ENCODE data around the gene MOB3B.

MOB3B gene

DNA sequence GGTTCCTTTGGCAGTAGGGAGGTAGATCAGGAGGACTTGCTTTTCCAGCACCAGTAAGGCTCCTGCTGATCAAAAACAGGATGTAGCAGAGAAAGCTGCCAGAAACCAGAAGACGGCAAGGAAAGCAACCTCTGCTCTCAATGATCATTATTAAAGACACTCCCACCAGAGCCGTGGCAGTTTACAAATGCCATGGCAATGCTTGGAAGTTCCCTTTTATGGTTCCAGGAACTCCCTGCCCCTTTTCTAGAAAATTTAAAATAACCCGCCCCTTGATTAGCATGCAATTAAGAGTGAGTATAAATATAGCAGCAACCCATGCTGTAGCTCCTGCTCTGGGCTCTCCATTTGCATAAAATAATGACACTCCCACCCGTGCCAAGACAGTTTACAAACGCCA lies 248.8 kb downstream of the MOB3B start:
- TF ChIP-seq, protein P1, sequence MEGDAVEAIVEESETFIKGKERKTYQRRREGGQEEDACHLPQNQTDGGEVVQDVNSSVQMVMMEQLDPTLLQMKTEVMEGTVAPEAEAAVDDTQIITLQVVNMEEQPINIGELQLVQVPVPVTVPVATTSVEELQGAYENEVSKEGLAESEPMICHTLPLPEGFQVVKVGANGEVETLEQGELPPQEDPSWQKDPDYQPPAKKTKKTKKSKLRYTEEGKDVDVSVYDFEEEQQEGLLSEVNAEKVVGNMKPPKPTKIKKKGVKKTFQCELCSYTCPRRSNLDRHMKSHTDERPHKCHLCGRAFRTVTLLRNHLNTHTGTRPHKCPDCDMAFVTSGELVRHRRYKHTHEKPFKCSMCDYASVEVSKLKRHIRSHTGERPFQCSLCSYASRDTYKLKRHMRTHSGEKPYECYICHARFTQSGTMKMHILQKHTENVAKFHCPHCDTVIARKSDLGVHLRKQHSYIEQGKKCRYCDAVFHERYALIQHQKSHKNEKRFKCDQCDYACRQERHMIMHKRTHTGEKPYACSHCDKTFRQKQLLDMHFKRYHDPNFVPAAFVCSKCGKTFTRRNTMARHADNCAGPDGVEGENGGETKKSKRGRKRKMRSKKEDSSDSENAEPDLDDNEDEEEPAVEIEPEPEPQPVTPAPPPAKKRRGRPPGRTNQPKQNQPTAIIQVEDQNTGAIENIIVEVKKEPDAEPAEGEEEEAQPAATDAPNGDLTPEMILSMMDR (conservative IDR thresholded peaks at IDR 0.05): no peak
- no peak overlapping the region for H3K27ac ChIP-seq

DNA sequence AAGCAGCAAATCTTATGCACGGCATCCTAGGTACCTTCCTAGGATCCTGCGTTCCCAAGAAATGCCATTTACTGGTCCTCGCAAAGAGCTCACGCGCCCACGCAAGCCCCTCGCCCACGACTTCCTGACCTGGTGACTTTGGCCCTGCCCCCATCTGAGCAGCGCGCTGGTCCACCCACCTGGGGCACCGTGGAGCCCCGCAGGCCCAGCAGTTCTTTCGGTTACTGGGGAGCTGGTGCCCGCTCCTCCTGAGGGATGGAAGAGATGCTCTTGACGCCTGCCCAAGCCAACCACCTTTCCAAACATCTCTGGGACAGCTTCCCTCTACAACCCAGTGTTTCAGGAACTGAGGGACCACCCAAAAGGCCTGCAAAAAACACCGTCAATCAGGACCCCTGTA lies 249.4 kb downstream of the MOB3B start:
- TF ChIP-seq, protein P1 (conservative IDR thresholded peaks at IDR 0.05): no peak
- H3K27ac ChIP-seq: no peak overlapping the region

DNA sequence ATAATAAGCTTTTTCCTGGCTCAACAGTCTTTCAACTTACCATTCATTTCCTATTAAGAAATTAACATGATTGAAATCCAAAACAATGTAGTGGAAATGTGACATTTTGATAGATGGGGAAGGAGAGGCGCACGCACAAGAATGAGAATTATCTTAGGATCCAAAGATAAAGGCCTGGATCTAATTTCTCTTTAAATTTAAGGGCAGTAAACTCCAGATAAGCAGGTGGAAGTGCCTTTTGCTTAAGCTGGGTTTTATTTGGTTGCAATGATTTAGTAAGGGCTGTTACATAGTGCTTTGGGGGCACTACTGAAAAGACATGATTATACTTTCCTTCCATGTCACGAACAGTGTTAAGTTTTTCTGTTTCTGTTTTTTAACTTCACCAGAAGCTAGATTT lies 250.0 kb downstream of the MOB3B start:
- no peak overlapping the region for H3K27ac ChIP-seq
- TF ChIP-seq, protein P1 (conservative IDR thresholded peaks at IDR 0.05): no peak

DNA sequence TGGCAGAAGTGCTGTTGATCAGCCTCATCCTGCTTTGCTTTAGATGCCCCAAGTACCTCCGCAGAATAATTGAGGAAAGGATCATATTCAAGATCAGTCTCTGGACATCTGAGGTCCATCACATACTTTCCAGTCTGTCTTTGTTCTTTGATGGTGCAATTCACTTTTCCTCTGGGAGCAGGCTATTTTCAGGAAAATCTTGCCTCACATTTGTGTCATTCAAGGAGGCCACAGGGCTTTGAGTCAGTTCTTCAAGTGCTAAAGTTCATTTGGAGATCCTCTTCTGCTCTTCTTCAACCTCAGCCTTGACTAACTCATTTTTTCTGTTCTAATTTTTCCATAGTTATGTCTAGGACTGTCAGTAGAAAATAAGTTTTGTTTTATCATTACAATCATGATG lies 251.2 kb downstream of the MOB3B start:
- H3K27ac ChIP-seq: no peak overlapping the region
- TF ChIP-seq, protein P1 (conservative IDR thresholded peaks at IDR 0.05): no peak

DNA sequence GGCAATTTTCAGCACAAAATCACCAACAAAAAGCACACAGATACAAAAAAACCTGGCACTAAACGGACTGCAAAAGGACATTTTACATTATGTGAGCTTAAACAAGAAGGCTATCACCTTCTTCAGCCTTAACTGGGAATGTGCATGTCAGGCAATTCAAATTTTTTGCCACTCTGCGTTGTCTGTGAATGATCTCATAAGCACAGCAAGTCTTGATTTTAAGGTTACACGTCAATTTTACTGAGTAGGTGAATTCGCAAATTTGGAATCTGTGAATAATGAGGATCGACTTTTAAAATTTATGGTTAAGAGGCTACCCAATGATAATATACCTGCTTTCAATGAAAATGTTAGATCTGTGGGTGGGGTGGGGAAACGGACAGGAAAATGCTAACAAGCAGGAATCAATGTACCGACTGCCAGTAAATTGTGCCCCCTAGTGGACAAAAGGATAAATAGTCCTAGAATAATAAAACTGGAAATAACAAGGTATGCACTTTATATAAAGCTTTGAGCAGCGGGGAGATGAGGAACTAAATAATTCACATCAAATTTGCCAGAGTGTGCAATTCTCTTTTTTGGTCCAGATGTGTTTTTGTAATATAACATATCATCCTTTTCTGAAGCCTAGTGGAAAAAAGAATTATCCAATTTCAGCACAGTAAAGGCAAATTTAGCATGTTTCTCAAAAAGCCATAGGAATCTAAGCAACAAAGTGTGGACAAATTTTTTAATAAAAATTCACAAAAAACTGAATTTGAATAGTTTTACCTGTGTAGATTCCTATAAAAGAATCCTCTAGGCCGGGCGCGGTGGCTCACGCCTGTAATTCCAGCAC lies 253.2 kb downstream of the MOB3B start:
- TF ChIP-seq, protein P1 (conservative IDR thresholded peaks at IDR 0.05): peak; percentile 90
- no peak overlapping the region for H3K27ac ChIP-seq
